Suprapubic skin (tissue), 4 donors: ENCODE data around the gene EDNRA.

Experiments used
- CTCF ChIP-seq, 2 donors: fragments of 200-600 bp in 1 of 2; fragments of 450-650 bp in 1 of 2; sonication (generic) in 1 of 2; IDR thresholded peaks; one replicate each; pipeline ENCODE4 v1.5.1; 2016 to 2019; ENCODE audit warnings: antibody characterized with exemption in 2 of 2, mild to moderate bottlenecking in 1 of 2, moderate library complexity in 1 of 2
- EP300 ChIP-seq: sonication (generic); formaldehyde crosslinking; IDR thresholded peaks from one replicate; pipeline ENCODE4 v1.6.1; 2017; ENCODE audit warnings: antibody characterized with exemption
- POLR2A ChIP-seq, 2 donors: fragments of 450-650 bp; IDR thresholded peaks; one replicate each; pipeline ENCODE4 v1.6.1; 2017; ENCODE audit warnings: antibody characterized with exemption in 2 of 2, mild to moderate bottlenecking in 2 of 2, moderate library complexity in 2 of 2
- POLR2AphosphoS5 ChIP-seq, 3 donors: sonication (generic); formaldehyde crosslinking; IDR thresholded peaks; one replicate each; pipeline ENCODE4 v1.6.1; 2017; ENCODE audit warnings: antibody characterized with exemption in 3 of 3

GRCh38 chr4:147492761-147493160, 11.9 kb downstream of the EDNRA start:
- no peak for TF ChIP-seq CTCF (IDR thresholded peaks at IDR 0.05)
- TF ChIP-seq POLR2A (IDR thresholded peaks at IDR 0.05): no peak
- TF ChIP-seq POLR2AphosphoS5 (IDR thresholded peaks at IDR 0.05): no peak
- TF ChIP-seq EP300: no peak
